Liver (tissue), 9 donors: ENCODE results near the gene KCNQ1. TPM values are rescaled to one million over a fixed set of nuclear protein-coding genes. Genes with fewer than 3 reads are reported as not detected.

Experiments
- DNase-seq: peaks from one replicate; pipeline ENCODE4 v3.0.0-alpha.2; 2017; ENCODE audit warnings: low spot score
- H3K27ac ChIP-seq, 2 donors: one replicate each; pipeline ENCODE4 v1.7.0; 2013; ENCODE audit warnings: inconsistent platforms in 2 of 2, low read length in 2 of 2, control low read depth in 1 of 2, low read depth in 1 of 2, mild to moderate bottlenecking in 1 of 2
- H3K27me3 ChIP-seq, 4 donors: one replicate each; pipeline versions ENCODE4 v1.6.1 to v1.7.0; 2013; ENCODE audit warnings: low read length in 3 of 4, inconsistent platforms in 1 of 4, mild to moderate bottlenecking in 1 of 4, moderate library complexity in 1 of 4; ENCODE audit not compliant: control insufficient read depth in 4 of 4, insufficient read depth in 4 of 4
- H3K36me3 ChIP-seq, 4 donors: one replicate each; pipeline versions ENCODE4 v1.6.1 to v1.7.0; 2013; ENCODE audit warnings: low read length in 3 of 4, mild to moderate bottlenecking in 3 of 4, low read depth in 1 of 4, moderate library complexity in 1 of 4; ENCODE audit not compliant: control insufficient read depth in 4 of 4, insufficient read depth in 3 of 4
- H3K4me1 ChIP-seq, 4 donors: one replicate each; pipeline versions ENCODE4 v1.6.1 to v1.7.0; 2013; ENCODE audit warnings: low read length in 3 of 4, mild to moderate bottlenecking in 3 of 4, moderate library complexity in 1 of 4; ENCODE audit not compliant: control insufficient read depth in 4 of 4, insufficient read depth in 4 of 4
- H3K4me3 ChIP-seq, 3 donors: one replicate each; pipeline versions ENCODE4 v1.6.1 to v1.7.0; 2013; ENCODE audit warnings: low read length in 3 of 3, control low read depth in 1 of 3, low read depth in 1 of 3, mild to moderate bottlenecking in 1 of 3
- H3K9ac ChIP-seq, 2 donors: one replicate each; pipeline ENCODE4 v1.7.0; 2013; ENCODE audit warnings: low read length in 2 of 2, mild to moderate bottlenecking in 2 of 2, moderate library complexity in 2 of 2, control low read depth in 1 of 2, low read depth in 1 of 2
- H3K9me3 ChIP-seq, 4 donors: one replicate each; pipeline versions ENCODE4 v1.6.1 to v1.7.0; 2013; ENCODE audit warnings: low read length in 3 of 4; ENCODE audit not compliant: control insufficient read depth in 4 of 4
- EGR1 ChIP-seq, 2 donors: IDR thresholded peaks; 2 replicates each; pipeline ENCODE4 v1.6.1; 2016 to 2018; ENCODE audit warnings: antibody characterized with exemption in 2 of 2, low read depth in 2 of 2
- FOXA1 ChIP-seq: IDR thresholded peaks from 2 replicates; pipeline ENCODE4 v1.6.1; 2016; ENCODE audit warnings: antibody characterized with exemption
- FOXA2 ChIP-seq: IDR thresholded peaks from 2 replicates; pipeline ENCODE4 v1.6.1; 2016; ENCODE audit warnings: antibody characterized with exemption
- GABPA ChIP-seq, 2 donors: IDR thresholded peaks in 1 of 2; conservative IDR thresholded peaks in 1 of 2; 2 replicates each; pipeline ENCODE4 v1.6.1; 2016; ENCODE audit warnings: antibody characterized with exemption in 2 of 2, mild to moderate bottlenecking in 1 of 2, moderate library complexity in 1 of 2
- HNF4A ChIP-seq, 2 donors: conservative IDR thresholded peaks; 2 replicates each; pipeline ENCODE4 v1.6.1; 2016; ENCODE audit warnings: antibody characterized with exemption in 2 of 2, mild to moderate bottlenecking in 2 of 2
- HNF4G ChIP-seq: IDR thresholded peaks from 2 replicates; pipeline ENCODE4 v1.6.1; 2016; ENCODE audit warnings: antibody characterized with exemption
- JUND ChIP-seq, 2 donors: IDR thresholded peaks; 2 replicates each; pipeline ENCODE4 v1.6.1; 2016; ENCODE audit warnings: antibody characterized with exemption in 2 of 2
- NR2F2 ChIP-seq: IDR thresholded peaks from 2 replicates; pipeline ENCODE4 v1.6.1; 2016; ENCODE audit warnings: antibody characterized with exemption
- RAD21 ChIP-seq, 2 donors: IDR thresholded peaks; 2 replicates each; pipeline ENCODE4 v1.6.1; 2016; ENCODE audit warnings: antibody characterized with exemption in 2 of 2, mild to moderate bottlenecking in 2 of 2
- RXRA ChIP-seq, 2 donors: IDR thresholded peaks; 2 replicates each; pipeline ENCODE4 v1.6.1; 2017 to 2018; ENCODE audit warnings: antibody characterized with exemption in 2 of 2, mild to moderate bottlenecking in 1 of 2
- SP1 ChIP-seq: IDR thresholded peaks from 2 replicates; pipeline ENCODE4 v1.6.1; 2018; ENCODE audit warnings: antibody characterized with exemption, mild to moderate bottlenecking
- YY1 ChIP-seq: IDR thresholded peaks from 2 replicates; pipeline ENCODE4 v1.6.1; 2016; ENCODE audit warnings: antibody characterized with exemption, mild to moderate bottlenecking
- WGBS: extraction: QIAGEN DNeasy Blood & Tissue Kit; methylation state at CpG from one replicate; pipeline ENCODE4 v1.1.7; 2013; 5-methylcytosine and 5-hydroxymethylcytosine counted together
- polyA plus RNA-seq, 2 donors: library from polyadenylated mRNA; stranded (reverse) in 1 of 2; unstranded in 1 of 2; fragments of 200-250 nt in 1 of 2; fragments of >200 nt in 1 of 2; fragmentation: Nextera tagmentation in 1 of 2; extraction: Ambion mirVana in 1 of 2; gene quantifications; one replicate each; pipeline versions ENCODE4 v1.2.1 to v1.2.3, GENCODE V29; 2013 to 2015
- total RNA-seq, 2 donors: library from RNA; depleted of rRNA; stranded (reverse); fragments of >200 nt; gene quantifications; one replicate each; pipeline ENCODE4 v1.2.3, GENCODE V29; 2014
- TF ChIP-seq, protein P1 (sequence below): IDR thresholded peaks from 2 replicates; pipeline ENCODE4 v1.6.1; 2016; ENCODE audit warnings: antibody characterized with exemption
- TF ChIP-seq, protein P2 (sequence below): IDR thresholded peaks from 2 replicates; pipeline ENCODE4 v1.6.1; 2016; ENCODE audit warnings: antibody characterized with exemption, mild to moderate bottlenecking
- TF ChIP-seq, protein P3 (sequence below): IDR thresholded peaks from 2 replicates; pipeline ENCODE4 v1.6.1; 2016; ENCODE audit warnings: antibody characterized with exemption
- donor health status: healthy.
- donor health status: healthy.
- donor health status: healthy.
- donor health status: healthy.
- donor health status: healthy.

KCNQ1 gene
- total and polyA plus RNA-seq, 4 donors, result 0.31 to 2.2 (median 1.5) TPM

DNA sequence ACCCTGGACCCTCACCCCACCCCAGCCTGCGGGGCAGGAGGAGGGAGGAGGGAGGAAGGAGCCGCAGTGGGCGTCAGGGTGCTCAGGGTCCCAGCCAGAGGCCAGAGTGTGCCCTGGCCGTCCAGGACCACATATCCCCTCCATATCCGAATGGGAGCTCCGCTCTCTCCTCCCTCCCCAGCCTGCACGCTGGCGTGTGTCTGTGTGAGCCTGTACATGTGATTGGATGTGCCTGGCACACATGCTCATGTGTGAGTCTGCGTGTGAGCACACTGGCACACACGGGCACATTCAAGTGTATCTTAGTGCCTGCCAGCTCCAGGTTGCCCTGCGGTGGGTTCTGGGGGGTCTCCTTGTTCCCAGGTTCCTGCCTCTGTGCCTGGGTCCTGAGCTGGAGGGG lies 36.1 kb upstream of the KCNQ1 start:
- Histone ChIP-seq H3K4me3 (no peak overlapping the region), H3K9me3 (no peaks in the 10 kb centered on the region), H3K27me3 (no peaks in the 10 kb centered on the region), H3K9ac (no peak overlapping the region), H3K36me3 (peaks cover 0 to 3% (median 0%) of the 10 kb centered on the region in 4 donors), H3K27ac (no peak overlapping the region), H3K4me1 (no peaks in the 10 kb centered on the region)
- DNase-seq, result no peak
- TF ChIP-seq GABPA (IDR thresholded peaks at IDR 0.05 in 1 of 2, conservative IDR thresholded peaks at IDR 0.05 in 1 of 2) (no peak), YY1 (no peak)
- 78% methylated on average over 11 of the region's 11 CpGs for WGBS

DNA sequence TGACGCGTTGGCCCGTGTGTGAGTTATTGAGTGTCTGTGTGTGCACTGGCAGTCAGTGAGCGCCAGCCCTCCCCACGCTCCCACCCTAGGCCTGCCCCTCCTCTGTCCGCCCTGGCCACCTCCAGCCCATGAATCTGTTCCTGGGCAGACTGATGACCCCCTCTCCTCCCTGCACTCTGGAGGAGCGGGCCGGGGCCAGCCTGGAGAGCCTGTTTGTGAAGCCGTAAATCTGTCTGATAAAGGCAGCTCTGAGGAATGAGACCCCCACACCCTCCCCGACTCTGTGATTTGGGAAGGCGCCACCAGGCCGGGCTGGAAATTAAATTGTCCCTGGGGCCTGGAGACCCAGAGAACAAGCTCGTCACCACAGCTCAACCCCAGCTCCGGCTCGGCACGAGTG lies 35.7 kb upstream of the KCNQ1 start:
- DNase-seq, result no peak
- no peaks in the 10 kb centered on the region for H3K36me3 ChIP-seq
- no peak overlapping the region for H3K27ac ChIP-seq
- 71% methylated on average over 16 of the region's 16 CpGs for WGBS
- H3K4me3 ChIP-seq, result no peak overlapping the region
- no peaks in the 10 kb centered on the region for H3K27me3 ChIP-seq
- H3K9ac ChIP-seq, result no peak overlapping the region
- TF ChIP-seq EGR1 (IDR thresholded peaks at IDR 0.05; ENCODE audit: low read depth in 2 of 2) (no peak), SP1 (no peak), JUND (IDR thresholded peaks at IDR 0.05) (no peak), FOXA1 (no peak), NR2F2 (no peak), YY1 (no peak), RXRA (IDR thresholded peaks at IDR 0.05) (no peak), GABPA (IDR thresholded peaks at IDR 0.05 in 1 of 2, conservative IDR thresholded peaks at IDR 0.05 in 1 of 2) (no peak), HNF4A (conservative IDR thresholded peaks at IDR 0.05) (no peak), RAD21 (IDR thresholded peaks at IDR 0.05) (no peak), HNF4G (no peak), FOXA2 (no peak)
- TF ChIP-seq, protein P1, sequence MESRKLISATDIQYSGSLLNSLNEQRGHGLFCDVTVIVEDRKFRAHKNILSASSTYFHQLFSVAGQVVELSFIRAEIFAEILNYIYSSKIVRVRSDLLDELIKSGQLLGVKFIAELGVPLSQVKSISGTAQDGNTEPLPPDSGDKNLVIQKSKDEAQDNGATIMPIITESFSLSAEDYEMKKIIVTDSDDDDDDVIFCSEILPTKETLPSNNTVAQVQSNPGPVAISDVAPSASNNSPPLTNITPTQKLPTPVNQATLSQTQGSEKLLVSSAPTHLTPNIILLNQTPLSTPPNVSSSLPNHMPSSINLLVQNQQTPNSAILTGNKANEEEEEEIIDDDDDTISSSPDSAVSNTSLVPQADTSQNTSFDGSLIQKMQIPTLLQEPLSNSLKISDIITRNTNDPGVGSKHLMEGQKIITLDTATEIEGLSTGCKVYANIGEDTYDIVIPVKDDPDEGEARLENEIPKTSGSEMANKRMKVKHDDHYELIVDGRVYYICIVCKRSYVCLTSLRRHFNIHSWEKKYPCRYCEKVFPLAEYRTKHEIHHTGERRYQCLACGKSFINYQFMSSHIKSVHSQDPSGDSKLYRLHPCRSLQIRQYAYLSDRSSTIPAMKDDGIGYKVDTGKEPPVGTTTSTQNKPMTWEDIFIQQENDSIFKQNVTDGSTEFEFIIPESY, result no peak
- TF ChIP-seq, protein P2, sequence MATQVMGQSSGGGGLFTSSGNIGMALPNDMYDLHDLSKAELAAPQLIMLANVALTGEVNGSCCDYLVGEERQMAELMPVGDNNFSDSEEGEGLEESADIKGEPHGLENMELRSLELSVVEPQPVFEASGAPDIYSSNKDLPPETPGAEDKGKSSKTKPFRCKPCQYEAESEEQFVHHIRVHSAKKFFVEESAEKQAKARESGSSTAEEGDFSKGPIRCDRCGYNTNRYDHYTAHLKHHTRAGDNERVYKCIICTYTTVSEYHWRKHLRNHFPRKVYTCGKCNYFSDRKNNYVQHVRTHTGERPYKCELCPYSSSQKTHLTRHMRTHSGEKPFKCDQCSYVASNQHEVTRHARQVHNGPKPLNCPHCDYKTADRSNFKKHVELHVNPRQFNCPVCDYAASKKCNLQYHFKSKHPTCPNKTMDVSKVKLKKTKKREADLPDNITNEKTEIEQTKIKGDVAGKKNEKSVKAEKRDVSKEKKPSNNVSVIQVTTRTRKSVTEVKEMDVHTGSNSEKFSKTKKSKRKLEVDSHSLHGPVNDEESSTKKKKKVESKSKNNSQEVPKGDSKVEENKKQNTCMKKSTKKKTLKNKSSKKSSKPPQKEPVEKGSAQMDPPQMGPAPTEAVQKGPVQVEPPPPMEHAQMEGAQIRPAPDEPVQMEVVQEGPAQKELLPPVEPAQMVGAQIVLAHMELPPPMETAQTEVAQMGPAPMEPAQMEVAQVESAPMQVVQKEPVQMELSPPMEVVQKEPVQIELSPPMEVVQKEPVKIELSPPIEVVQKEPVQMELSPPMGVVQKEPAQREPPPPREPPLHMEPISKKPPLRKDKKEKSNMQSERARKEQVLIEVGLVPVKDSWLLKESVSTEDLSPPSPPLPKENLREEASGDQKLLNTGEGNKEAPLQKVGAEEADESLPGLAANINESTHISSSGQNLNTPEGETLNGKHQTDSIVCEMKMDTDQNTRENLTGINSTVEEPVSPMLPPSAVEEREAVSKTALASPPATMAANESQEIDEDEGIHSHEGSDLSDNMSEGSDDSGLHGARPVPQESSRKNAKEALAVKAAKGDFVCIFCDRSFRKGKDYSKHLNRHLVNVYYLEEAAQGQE, result no peak
- TF ChIP-seq, protein P3, sequence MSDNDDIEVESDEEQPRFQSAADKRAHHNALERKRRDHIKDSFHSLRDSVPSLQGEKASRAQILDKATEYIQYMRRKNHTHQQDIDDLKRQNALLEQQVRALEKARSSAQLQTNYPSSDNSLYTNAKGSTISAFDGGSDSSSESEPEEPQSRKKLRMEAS, result no peak
- H3K4me1 ChIP-seq, result no peaks in the 10 kb centered on the region
- H3K9me3 ChIP-seq, result no peaks in the 10 kb centered on the region
